ENCODE data around the gene OPA1. TPM values are rescaled to one million over a fixed set of nuclear protein-coding genes. Genes with fewer than 3 reads are reported as not detected.

Gene OPA1
- total and polyA plus RNA-seq, 2 of the 8 experiments (the other 6 are each of a cell fraction or from before 2014, with no cell fraction given): 20.3 to 109 TPM

GRCh38 chr3:193617628-193618027 lies 24.6 kb downstream of the OPA1 start (continued):
- no peak for TF ChIP-seq CEBPB (IDR thresholded peaks at IDR 0.05; ENCODE audit: low read depth, low read length)
- no peak for TF ChIP-seq RNF2 (IDR thresholded peaks at IDR 0.05; ENCODE audit: borderline replicate concordance, low read depth, low read length, missing control alignments, poor library complexity, severe bottlenecking)
- TF ChIP-seq USF2 (IDR thresholded peaks at IDR 0.05; ENCODE audit: low read length): no peak
- no peak for TF ChIP-seq RFX5 (IDR thresholded peaks at IDR 0.05; ENCODE audit: borderline replicate concordance, low read depth, low read length)
- TF ChIP-seq POLR2A (IDR thresholded peaks at IDR 0.05; ENCODE audit: control extremely low read depth in 1 of 2, low read depth in 2 of 2, low read length in 2 of 2): no peak
- TF ChIP-seq SP2 (IDR thresholded peaks at IDR 0.05; ENCODE audit: low read length): no peak
- no peak for TF ChIP-seq TBP (IDR thresholded peaks at IDR 0.05; ENCODE audit: low read depth, low read length)
- no peak for TF ChIP-seq NRF1 (IDR thresholded peaks at IDR 0.05; ENCODE audit: low read depth, low read length)
- no peak for TF ChIP-seq CTBP2 (IDR thresholded peaks at IDR 0.05; ENCODE audit: borderline replicate concordance, insufficient read depth, insufficient read length, low read length)
- no peak for TF ChIP-seq HDAC2 (IDR thresholded peaks at IDR 0.05; ENCODE audit: borderline replicate concordance in 1 of 2, low read depth in 2 of 2, low read length in 2 of 2)

Measured in H1 (cell line).